Testis (tissue), 2 donors: ENCODE results near the gene SERGEF.

Experiments
- POLR2A ChIP-seq: fragments of 450-650 bp; IDR thresholded peaks from one replicate; pipeline ENCODE4 v1.6.1; 2017; ENCODE audit warnings: antibody characterized with exemption, mild to moderate bottlenecking, moderate library complexity
- TF ChIP-seq, protein P1 (sequence below), 3 experiments: fragments of 450-650 bp in 2 of 3; fragments of 200-600 bp in 1 of 3; sonication (generic) in 1 of 3; IDR thresholded peaks; one replicate each; pipeline ENCODE4 v1.5.1; 2016 to 2019; ENCODE audit warnings: antibody characterized with exemption in 3 of 3, mild to moderate bottlenecking in 2 of 3, moderate library complexity in 1 of 3

DNA sequence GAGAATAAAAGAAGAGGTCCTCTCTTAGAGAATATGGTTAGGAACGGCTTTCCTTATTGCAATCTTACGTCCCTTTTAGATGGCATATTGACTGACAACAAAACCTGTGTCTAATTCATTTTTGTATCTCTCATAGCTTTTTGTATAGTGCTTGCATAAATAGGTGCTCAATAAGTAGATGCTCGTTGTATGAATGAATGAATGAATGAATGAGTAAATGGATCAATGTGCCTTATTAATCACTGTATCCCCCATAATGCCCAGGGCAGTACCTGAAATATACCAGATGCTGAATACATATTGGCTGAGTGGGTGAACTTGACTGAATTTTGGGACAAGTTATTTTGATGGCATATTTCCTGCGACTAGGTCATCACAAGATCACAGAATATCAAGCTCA lies 97.9 kb downstream of the SERGEF start:
- TF ChIP-seq, protein P1, sequence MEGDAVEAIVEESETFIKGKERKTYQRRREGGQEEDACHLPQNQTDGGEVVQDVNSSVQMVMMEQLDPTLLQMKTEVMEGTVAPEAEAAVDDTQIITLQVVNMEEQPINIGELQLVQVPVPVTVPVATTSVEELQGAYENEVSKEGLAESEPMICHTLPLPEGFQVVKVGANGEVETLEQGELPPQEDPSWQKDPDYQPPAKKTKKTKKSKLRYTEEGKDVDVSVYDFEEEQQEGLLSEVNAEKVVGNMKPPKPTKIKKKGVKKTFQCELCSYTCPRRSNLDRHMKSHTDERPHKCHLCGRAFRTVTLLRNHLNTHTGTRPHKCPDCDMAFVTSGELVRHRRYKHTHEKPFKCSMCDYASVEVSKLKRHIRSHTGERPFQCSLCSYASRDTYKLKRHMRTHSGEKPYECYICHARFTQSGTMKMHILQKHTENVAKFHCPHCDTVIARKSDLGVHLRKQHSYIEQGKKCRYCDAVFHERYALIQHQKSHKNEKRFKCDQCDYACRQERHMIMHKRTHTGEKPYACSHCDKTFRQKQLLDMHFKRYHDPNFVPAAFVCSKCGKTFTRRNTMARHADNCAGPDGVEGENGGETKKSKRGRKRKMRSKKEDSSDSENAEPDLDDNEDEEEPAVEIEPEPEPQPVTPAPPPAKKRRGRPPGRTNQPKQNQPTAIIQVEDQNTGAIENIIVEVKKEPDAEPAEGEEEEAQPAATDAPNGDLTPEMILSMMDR (IDR thresholded peaks at IDR 0.05): no peak
- TF ChIP-seq POLR2A: no peak
